HepG2 (cell line): Measurements from ENCODE around the gene GRAP. TPM values are rescaled to one million over a fixed set of nuclear protein-coding genes. Genes with fewer than 3 reads are reported as not detected.

Source experiments
- CBFB ChIP-seq: sonication (generic); formaldehyde crosslinking; IDR thresholded peaks from 2 replicates; pipeline ENCODE4 v1.4.0; 2020; ENCODE audit warnings: missing genetic modification reagents
- GLI4 ChIP-seq: sonication (generic); formaldehyde crosslinking; IDR thresholded peaks from 2 replicates; pipeline ENCODE4 v1.5.1; 2020; ENCODE audit warnings: missing genetic modification reagents, mild to moderate bottlenecking, moderate library complexity, borderline replicate concordance
- HIVEP1 ChIP-seq: sonication (generic); formaldehyde crosslinking; IDR thresholded peaks from 2 replicates; pipeline ENCODE4 v1.4.0; 2020; ENCODE audit warnings: mild to moderate bottlenecking, missing genetic modification reagents
- HNF1A ChIP-seq, 2 experiments: sonication (generic) in 1 of 2; formaldehyde crosslinking in 1 of 2; IDR thresholded peaks; 2 replicates each; pipeline versions ENCODE4 v1.4.0 to v1.6.1; 2016 to 2020; ENCODE audit warnings: borderline replicate concordance in 1 of 2, low read depth in 1 of 2, mild to moderate bottlenecking in 1 of 2, missing genetic modification reagents in 1 of 2
- HNRNPH1 ChIP-seq: fragments of 200-400 bp; formaldehyde crosslinking; optimal IDR thresholded peaks from 2 replicates; pipeline ENCODE3; 2017; ENCODE audit warnings: mild to moderate bottlenecking, low read depth, low read length
- LBX2 ChIP-seq: sonication (generic); formaldehyde crosslinking; IDR thresholded peaks from 2 replicates; pipeline ENCODE4 v1.5.0; 2020; ENCODE audit warnings: missing genetic modification reagents, mild to moderate bottlenecking, borderline replicate concordance
- MXD4 ChIP-seq: IDR thresholded peaks from 2 replicates; pipeline ENCODE4 v1.6.1; 2016; ENCODE audit warnings: mild to moderate bottlenecking, missing biosample characterization, missing genetic modification reagents
- NCOR1 ChIP-seq: fragments of 200-600 bp; sonication (generic); IDR thresholded peaks from 2 replicates; pipeline ENCODE4 v1.7.0; 2017; ENCODE audit warnings: antibody characterized with exemption, low read length, borderline replicate concordance
- POGZ ChIP-seq: sonication (generic); formaldehyde crosslinking; IDR thresholded peaks from 2 replicates; pipeline ENCODE4 v1.4.0; 2020; ENCODE audit warnings: mild to moderate bottlenecking, missing genetic modification reagents
- SMAD3 ChIP-seq: sonication (generic); formaldehyde crosslinking; IDR thresholded peaks from 2 replicates; pipeline ENCODE4 v1.4.0; 2020; ENCODE audit warnings: missing genetic modification reagents
- TAF1 ChIP-seq: sonication (generic); formaldehyde crosslinking; IDR thresholded peaks from 2 replicates; pipeline ENCODE4 v1.4.0; 2020; ENCODE audit warnings: missing genetic modification reagents
- THAP11 ChIP-seq: IDR thresholded peaks from 2 replicates; pipeline ENCODE4 v1.6.1; 2016; ENCODE audit warnings: missing biosample characterization, missing genetic modification reagents
- ZNF263 ChIP-seq: sonication (generic); formaldehyde crosslinking; IDR thresholded peaks from 2 replicates; pipeline ENCODE4 v1.4.0; 2020; ENCODE audit warnings: missing genetic modification reagents
- ZNF331 ChIP-seq: sonication (generic); formaldehyde crosslinking; IDR thresholded peaks from 2 replicates; pipeline ENCODE4 v1.4.0; 2020; ENCODE audit warnings: missing genetic modification reagents
- ZNF496 ChIP-seq: sonication (generic); formaldehyde crosslinking; IDR thresholded peaks from 2 replicates; pipeline ENCODE4 v1.8.1; 2023; ENCODE audit warnings: mild to moderate bottlenecking, moderate library complexity, missing genetic modification reagents; ENCODE audit not compliant: insufficient replicate concordance
- ZNF598 ChIP-seq: sonication (generic); formaldehyde crosslinking; IDR thresholded peaks from 2 replicates; pipeline ENCODE4 v1.5.1; 2020; ENCODE audit warnings: mild to moderate bottlenecking, missing genetic modification reagents, borderline replicate concordance
- ZSCAN25 ChIP-seq: sonication (generic); formaldehyde crosslinking; IDR thresholded peaks from 2 replicates; pipeline ENCODE4 v1.8.0; 2022; ENCODE audit warnings: mild to moderate bottlenecking, missing genetic modification reagents
- polyA plus RNA-seq, 8 experiments: library from polyadenylated mRNA; depleted of rRNA in 3 of 8; stranded (reverse) in 7 of 8; unstranded in 1 of 8; fragments of >200 nt; fragmentation: Illumina TruSeq in 4 of 8; extraction: Trizol in 4 of 8; gene quantifications; 2 replicates each; pipeline versions ENCODE4 v1.2.1 to v1.2.3, GENCODE V29; 2011 to 2016; ENCODE audit warnings: low read depth in 4 of 8, missing spikeins in 1 of 8, mixed read lengths in 1 of 8; ENCODE audit not compliant: insufficient read depth in 1 of 8
- total RNA-seq, 5 experiments: library from RNA; depleted of rRNA; stranded (reverse); fragments of >200 nt; fragmentation: Illumina TruSeq; extraction: Trizol; gene quantifications; 2 replicates each; pipeline ENCODE4 v1.2.3, GENCODE V29; 2016; ENCODE audit warnings: low read depth in 1 of 5
- TF ChIP-seq, protein P1 (sequence below): sonication (generic); formaldehyde crosslinking; IDR thresholded peaks from 2 replicates; pipeline ENCODE4 v1.5.0; 2020; ENCODE audit warnings: mild to moderate bottlenecking, missing genetic modification reagents, borderline replicate concordance
- TF ChIP-seq, protein P2 (sequence below): sonication (generic); formaldehyde crosslinking; conservative IDR thresholded peaks from 2 replicates; pipeline ENCODE4 v1.4.0; 2020; ENCODE audit warnings: missing genetic modification reagents

The GRAP gene
- total and polyA plus RNA-seq, 2 of the 13 experiments (the other 11 are each of a cell fraction or from before 2014, with no cell fraction given): 0.77 to 1.7 TPM

DNA sequence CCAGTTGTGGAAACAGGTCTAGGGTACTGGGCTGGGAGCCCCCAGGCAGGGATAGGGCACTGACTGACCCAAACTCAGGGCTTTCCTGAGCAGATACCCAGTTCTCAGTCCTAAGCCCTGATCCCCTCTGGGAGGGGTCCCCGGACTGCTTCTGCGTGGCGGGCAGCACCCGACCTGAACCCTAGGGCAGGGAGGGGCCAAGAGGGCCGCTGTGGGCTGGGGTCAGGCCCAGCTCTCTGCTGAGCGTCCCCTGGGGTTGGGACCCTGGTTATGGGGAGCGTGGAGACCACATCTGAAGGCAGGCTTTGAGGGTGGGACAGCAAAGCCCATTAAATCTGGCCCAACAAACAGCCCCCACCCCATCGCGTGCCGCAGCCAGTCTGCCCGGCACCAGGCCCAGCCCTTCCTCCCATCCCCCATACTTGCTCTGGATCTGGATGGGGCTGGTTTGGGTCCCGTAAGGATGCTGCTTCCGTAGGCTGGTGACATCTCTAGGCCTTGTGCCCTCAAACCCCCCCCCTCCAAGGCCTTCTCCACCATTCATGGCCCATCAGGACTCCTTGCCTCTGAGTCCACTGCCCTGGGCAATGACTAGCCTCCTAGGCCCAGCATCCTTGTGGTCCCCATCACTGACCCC, 41.5 kb downstream of the GRAP start (continued):
- TF ChIP-seq GLI4 (CRISPR knock-in tag) (0 out of 2 replicates have a peak, but pooled peaks have one; percentile 59), ZNF496 (CRISPR knock-in tag) (no peak), HIVEP1 (CRISPR knock-in tag) (0 out of 2 replicates have a peak, but pooled peaks have one; percentile 7), THAP11 (CRISPR knock-in tag) (no peak), ZNF598 (CRISPR knock-in tag) (0 out of 2 replicates have a peak, but pooled peaks have one; percentile 32), NCOR1 (no peak), ZNF331 (CRISPR knock-in tag) (no peak), HNF1A (IDR thresholded peaks at IDR 0.05; ENCODE audit: low read depth) (no peak), HNF1A (CRISPR knock-in tag; IDR thresholded peaks at IDR 0.05; ENCODE audit: borderline replicate concordance) (no peak), TAF1 (CRISPR knock-in tag) (0 out of 2 replicates have a peak, but pooled peaks have one; percentile 12), CBFB (0 out of 2 replicates have a peak, but pooled peaks have one; percentile 18), LBX2 (CRISPR knock-in tag) (no peak), POGZ (CRISPR knock-in tag) (peak; percentile 48; the same call in 1 of the 2 replicates), HNRNPH1 (no peak), MXD4 (CRISPR knock-in tag) (0 out of 2 replicates have a peak, but pooled peaks have one; percentile 41), ZNF263 (0 out of 2 replicates have a peak, but pooled peaks have one; percentile 17), ZSCAN25 (CRISPR knock-in tag) (0 out of 2 replicates have a peak, but pooled peaks have one; percentile 32), SMAD3 (CRISPR knock-in tag) (no peak)
- TF ChIP-seq, protein P1, sequence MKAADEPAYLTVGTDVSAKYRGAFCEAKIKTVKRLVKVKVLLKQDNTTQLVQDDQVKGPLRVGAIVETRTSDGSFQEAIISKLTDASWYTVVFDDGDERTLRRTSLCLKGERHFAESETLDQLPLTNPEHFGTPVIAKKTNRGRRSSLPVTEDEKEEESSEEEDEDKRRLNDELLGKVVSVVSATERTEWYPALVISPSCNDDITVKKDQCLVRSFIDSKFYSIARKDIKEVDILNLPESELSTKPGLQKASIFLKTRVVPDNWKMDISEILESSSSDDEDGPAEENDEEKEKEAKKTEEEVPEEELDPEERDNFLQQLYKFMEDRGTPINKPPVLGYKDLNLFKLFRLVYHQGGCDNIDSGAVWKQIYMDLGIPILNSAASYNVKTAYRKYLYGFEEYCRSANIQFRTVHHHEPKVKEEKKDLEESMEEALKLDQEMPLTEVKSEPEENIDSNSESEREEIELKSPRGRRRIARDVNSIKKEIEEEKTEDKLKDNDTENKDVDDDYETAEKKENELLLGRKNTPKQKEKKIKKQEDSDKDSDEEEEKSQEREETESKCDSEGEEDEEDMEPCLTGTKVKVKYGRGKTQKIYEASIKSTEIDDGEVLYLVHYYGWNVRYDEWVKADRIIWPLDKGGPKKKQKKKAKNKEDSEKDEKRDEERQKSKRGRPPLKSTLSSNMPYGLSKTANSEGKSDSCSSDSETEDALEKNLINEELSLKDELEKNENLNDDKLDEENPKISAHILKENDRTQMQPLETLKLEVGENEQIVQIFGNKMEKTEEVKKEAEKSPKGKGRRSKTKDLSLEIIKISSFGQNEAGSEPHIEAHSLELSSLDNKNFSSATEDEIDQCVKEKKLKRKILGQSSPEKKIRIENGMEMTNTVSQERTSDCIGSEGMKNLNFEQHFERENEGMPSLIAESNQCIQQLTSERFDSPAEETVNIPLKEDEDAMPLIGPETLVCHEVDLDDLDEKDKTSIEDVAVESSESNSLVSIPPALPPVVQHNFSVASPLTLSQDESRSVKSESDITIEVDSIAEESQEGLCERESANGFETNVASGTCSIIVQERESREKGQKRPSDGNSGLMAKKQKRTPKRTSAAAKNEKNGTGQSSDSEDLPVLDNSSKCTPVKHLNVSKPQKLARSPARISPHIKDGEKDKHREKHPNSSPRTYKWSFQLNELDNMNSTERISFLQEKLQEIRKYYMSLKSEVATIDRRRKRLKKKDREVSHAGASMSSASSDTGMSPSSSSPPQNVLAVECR: peak; percentile 10; the same call in 1 of the 2 replicates
- TF ChIP-seq, protein P2, sequence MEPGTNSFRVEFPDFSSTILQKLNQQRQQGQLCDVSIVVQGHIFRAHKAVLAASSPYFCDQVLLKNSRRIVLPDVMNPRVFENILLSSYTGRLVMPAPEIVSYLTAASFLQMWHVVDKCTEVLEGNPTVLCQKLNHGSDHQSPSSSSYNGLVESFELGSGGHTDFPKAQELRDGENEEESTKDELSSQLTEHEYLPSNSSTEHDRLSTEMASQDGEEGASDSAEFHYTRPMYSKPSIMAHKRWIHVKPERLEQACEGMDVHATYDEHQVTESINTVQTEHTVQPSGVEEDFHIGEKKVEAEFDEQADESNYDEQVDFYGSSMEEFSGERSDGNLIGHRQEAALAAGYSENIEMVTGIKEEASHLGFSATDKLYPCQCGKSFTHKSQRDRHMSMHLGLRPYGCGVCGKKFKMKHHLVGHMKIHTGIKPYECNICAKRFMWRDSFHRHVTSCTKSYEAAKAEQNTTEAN (CRISPR knock-in tag): peak; percentile 53; the same call in 1 of the 2 replicates
